Thyroid gland (tissue), 4 donors: ENCODE results near the gene RCOR2.

Experiments used
- CTCF ChIP-seq, 6 experiments: fragments of 200-600 bp in 3 of 6; fragments of 450-650 bp in 3 of 6; sonication (generic) in 3 of 6; IDR thresholded peaks; one replicate each; pipeline ENCODE4 v1.5.1; 2016 to 2019; ENCODE audit warnings: antibody characterized with exemption in 6 of 6, mild to moderate bottlenecking in 2 of 6, inconsistent platforms in 1 of 6, moderate library complexity in 1 of 6
- POLR2A ChIP-seq, 2 donors: fragments of 450-650 bp; IDR thresholded peaks; one replicate each; pipeline ENCODE4 v1.6.1; 2017; ENCODE audit warnings: antibody characterized with exemption in 2 of 2, mild to moderate bottlenecking in 2 of 2, moderate library complexity in 1 of 2

GRCh38 chr11:63892228-63892627, 24.7 kb downstream of the RCOR2 start:
- TF ChIP-seq CTCF (IDR thresholded peaks at IDR 0.05) = no peak
- TF ChIP-seq POLR2A (IDR thresholded peaks at IDR 0.05) = no peak
